ENCODE measurements around the gene KRT1.

The KRT1 gene

DNA sequence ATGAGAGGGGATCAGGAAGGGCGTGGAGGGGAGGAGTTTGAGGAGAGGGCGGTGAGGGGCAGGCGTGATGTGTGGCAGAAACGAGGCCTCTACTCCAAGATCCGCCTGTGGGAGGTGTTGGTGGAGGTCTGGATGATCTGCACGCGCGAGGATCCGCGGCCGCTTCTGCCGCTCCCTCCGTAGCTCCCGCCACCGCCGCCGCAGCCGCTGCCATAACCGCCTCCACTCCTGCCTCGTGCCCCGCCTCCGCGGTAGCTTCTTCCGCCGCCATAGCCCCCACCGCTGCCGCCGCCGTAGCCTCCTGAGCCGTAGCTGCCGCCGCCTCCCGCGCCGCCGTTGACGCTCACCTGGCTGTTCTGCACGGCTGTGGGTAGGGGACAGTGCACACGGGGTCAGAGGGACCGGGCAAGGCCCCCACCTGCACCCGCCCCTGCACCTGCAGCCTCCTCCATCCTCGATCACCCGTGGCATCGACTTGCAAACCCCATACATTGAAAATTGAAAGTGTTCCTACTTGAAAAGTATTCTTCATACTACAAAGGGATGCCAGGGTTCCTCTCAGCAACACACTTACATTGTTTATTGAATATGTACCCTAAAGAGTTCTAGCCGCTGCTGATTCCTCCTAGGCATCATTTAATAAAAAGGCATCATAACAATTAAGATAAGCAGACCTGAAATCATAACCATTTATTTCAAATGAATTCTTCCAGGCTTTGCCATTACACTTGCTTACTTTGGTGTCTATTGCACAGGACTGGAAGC lies 11.1 kb upstream of the KRT1 start:
- H3K4me2 ChIP-seq (ENCODE audit: low read depth, low read length): peak overlapping the region; percentile 91

DNA sequence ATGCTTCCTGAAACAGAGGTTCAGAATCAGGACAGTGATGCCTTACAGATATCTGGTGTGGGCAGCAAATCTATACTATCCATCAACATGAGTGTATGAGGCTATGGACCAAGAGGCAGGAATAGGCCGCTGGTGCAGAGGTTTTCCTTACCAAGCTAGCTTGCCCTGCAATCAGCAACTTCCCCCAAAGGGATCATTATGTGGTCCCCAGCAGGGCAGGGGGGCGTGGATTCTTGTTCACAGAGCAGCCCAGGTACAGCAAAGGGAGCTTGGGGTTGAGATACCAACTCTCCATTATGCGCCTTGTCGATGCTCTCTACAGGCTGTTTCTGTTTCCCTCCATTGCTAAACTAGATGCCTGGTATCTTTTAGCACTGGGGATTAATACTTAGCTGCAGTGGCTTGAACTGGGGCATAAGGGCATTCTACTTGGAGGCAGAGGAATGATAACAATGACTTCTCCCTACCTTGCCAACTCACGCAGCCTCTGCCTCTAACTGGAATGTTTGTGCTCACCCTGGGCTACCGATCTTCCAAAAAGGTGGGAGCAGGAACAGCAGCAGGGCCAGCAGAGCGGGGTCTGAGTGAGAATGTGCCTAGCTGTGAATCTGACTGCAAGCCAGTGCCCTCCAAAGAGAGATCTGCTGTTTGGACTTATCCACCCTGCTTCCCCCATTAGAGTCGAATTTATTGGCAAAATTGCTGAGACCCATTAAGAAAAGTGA lies 10.3 kb upstream of the KRT1 start:
- peak overlapping the region; percentile 91 for H3K4me2 ChIP-seq (ENCODE audit: low read depth, low read length)

More for the DNA sequence above, 11.1 kb upstream of the KRT1 start:
- H3K9me2 ChIP-seq (replicated peaks; ENCODE audit: insufficient read depth, low read length): no peaks in the 10 kb centered on the region
- TF ChIP-seq EZH2 (optimal IDR thresholded peaks at IDR 0.05; ENCODE audit: low read depth, low read length): no peak
- TF ChIP-seq EZH2phosphoT487 (IDR thresholded peaks at IDR 0.05; ENCODE audit: low read length): no peak
- TF ChIP-seq CTCF (IDR thresholded peaks at IDR 0.05; ENCODE audit: low read length): no peak
- no peaks in the 10 kb centered on the region for H3K36me3 ChIP-seq (replicated peaks; ENCODE audit: insufficient read depth, low read length)
- no peak overlapping the region for H3K27ac ChIP-seq (ENCODE audit: low read length)
- H4K20me1 ChIP-seq (ENCODE audit: insufficient read depth, low read length): no peaks in the 10 kb centered on the region
- H3F3A ChIP-seq (ENCODE audit: insufficient read depth, low read length): no peaks in the 10 kb centered on the region
- DNase-seq: peak; percentile 38
- H2AFZ ChIP-seq (ENCODE audit: low read length): peak overlapping the region; percentile 62; the same call in 1 of the 2 replicates
- no peaks in the 10 kb centered on the region for H3K4me1 ChIP-seq (ENCODE audit: low read length)
- H3K9ac ChIP-seq (ENCODE audit: low read length): no peak overlapping the region
- no peaks in the 10 kb centered on the region for H3K79me2 ChIP-seq (ENCODE audit: low read length)
- H3K9me3 ChIP-seq (replicated peaks; ENCODE audit: insufficient read depth, low read length): no peaks in the 10 kb centered on the region
- peak overlapping the region; percentile 54 for H3K4me3 ChIP-seq (ENCODE audit: low read length)
- peaks cover 95% of the 10 kb centered on the region for H3K27me3 ChIP-seq (replicated peaks; ENCODE audit: insufficient read depth, low read length)

DNA sequence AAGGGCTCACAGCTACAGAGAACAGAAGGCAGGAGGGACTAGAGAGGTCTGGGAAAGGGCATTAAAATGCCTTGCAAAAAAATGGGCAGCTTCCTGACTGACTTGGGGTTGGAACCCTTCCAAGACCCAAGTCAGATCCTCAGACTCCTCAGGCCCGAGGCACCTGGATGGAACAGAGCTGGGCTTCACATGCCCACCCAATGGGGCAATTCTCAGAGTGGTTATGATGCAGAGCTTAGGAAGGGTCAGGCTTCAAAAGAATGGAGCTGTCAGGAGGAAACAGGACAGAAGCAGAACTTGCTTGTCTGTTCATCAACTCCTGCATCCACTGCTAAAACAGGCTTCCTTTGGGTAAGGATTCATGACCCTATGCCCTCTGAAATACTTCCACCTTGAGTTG lies 9.7 kb upstream of the KRT1 start:
- Histone ChIP-seq H3K27me3 (replicated peaks; ENCODE audit: insufficient read depth, low read length) (peaks cover 94% of the 10 kb centered on the region), H3K4me1 (ENCODE audit: low read length) (no peaks in the 10 kb centered on the region), H2AFZ (ENCODE audit: low read length) (no peak overlapping the region), H3F3A (ENCODE audit: insufficient read depth, low read length) (no peaks in the 10 kb centered on the region), H3K4me2 (ENCODE audit: low read depth, low read length) (no peak overlapping the region), H3K9me3 (replicated peaks; ENCODE audit: insufficient read depth, low read length) (no peaks in the 10 kb centered on the region), H3K9me2 (replicated peaks; ENCODE audit: insufficient read depth, low read length) (no peaks in the 10 kb centered on the region), H3K36me3 (replicated peaks; ENCODE audit: insufficient read depth, low read length) (no peaks in the 10 kb centered on the region), H3K27ac (ENCODE audit: low read length) (no peak overlapping the region), H3K79me2 (ENCODE audit: low read length) (no peaks in the 10 kb centered on the region), H3K4me3 (ENCODE audit: low read length) (no peak overlapping the region), H3K9ac (ENCODE audit: low read length) (no peak overlapping the region), H4K20me1 (ENCODE audit: insufficient read depth, low read length) (no peaks in the 10 kb centered on the region)
- no peak for DNase-seq
- TF ChIP-seq CTCF (IDR thresholded peaks at IDR 0.05; ENCODE audit: low read length) (no peak), EZH2phosphoT487 (IDR thresholded peaks at IDR 0.05; ENCODE audit: low read length) (no peak), EZH2 (optimal IDR thresholded peaks at IDR 0.05; ENCODE audit: low read depth, low read length) (no peak)

More for the DNA sequence above, 10.3 kb upstream of the KRT1 start:
- Histone ChIP-seq H3K79me2 (ENCODE audit: low read length) (no peaks in the 10 kb centered on the region), H3F3A (ENCODE audit: insufficient read depth, low read length) (no peaks in the 10 kb centered on the region), H3K4me1 (ENCODE audit: low read length) (no peaks in the 10 kb centered on the region), H3K9me2 (replicated peaks; ENCODE audit: insufficient read depth, low read length) (no peaks in the 10 kb centered on the region), H4K20me1 (ENCODE audit: insufficient read depth, low read length) (no peaks in the 10 kb centered on the region), H3K27me3 (replicated peaks; ENCODE audit: insufficient read depth, low read length) (peaks cover 95% of the 10 kb centered on the region), H3K9ac (ENCODE audit: low read length) (no peak overlapping the region), H3K27ac (ENCODE audit: low read length) (no peak overlapping the region), H3K4me3 (ENCODE audit: low read length) (peak overlapping the region; percentile 54), H3K9me3 (replicated peaks; ENCODE audit: insufficient read depth, low read length) (no peaks in the 10 kb centered on the region), H2AFZ (ENCODE audit: low read length) (peak overlapping the region; percentile 62; the same call in 1 of the 2 replicates), H3K36me3 (replicated peaks; ENCODE audit: insufficient read depth, low read length) (no peaks in the 10 kb centered on the region)
- no peak for DNase-seq
- TF ChIP-seq CTCF (IDR thresholded peaks at IDR 0.05; ENCODE audit: low read length) (no peak), EZH2 (optimal IDR thresholded peaks at IDR 0.05; ENCODE audit: low read depth, low read length) (no peak), EZH2phosphoT487 (IDR thresholded peaks at IDR 0.05; ENCODE audit: low read length) (no peak)
